Caco-2 (cell line): ENCODE results near the gene ZNF768. TPM values are rescaled to one million over a fixed set of nuclear protein-coding genes. Genes with fewer than 3 reads are reported as not detected.
A peak's percentile ranks its signal among the peaks of the same experiment; 100 is the strongest.

Source experiments
- BruUV-seq: library from RNA; stranded (reverse); fragments of 400-500 nt; replicated peaks from 2 replicates; lab custom pipeline; 2021; lab: Mats Ljungman, UMichigan
- CTCF ChIA-PET: fragments of 300-600 bp; sonication (Branson Sonifier 250); formaldehyde crosslinking; loops from one replicate; lab custom pipeline; 2022; ENCODE audit warnings: antibody characterized with exemption; lab: Charles Lee
- POLR2A ChIA-PET: fragments of 300-600 bp; sonication (Branson Sonifier 250); formaldehyde crosslinking; loops from one replicate; lab custom pipeline; 2022; ENCODE audit warnings: antibody characterized with exemption; lab: Charles Lee
- DNase-seq, 2 experiments: peaks; one replicate each; pipeline versions ENCODE4 v3.0.0 to v3.0.0-alpha.2; 2020 to 2022
- H3K27me3 ChIP-seq: replicated peaks from 2 replicates; pipeline ENCODE4 v1.6.0; 2011; ENCODE audit warnings: low read length; ENCODE audit not compliant: control insufficient read depth, insufficient read depth
- H3K36me3 ChIP-seq: 2 replicates; pipeline ENCODE4 v1.5.1; 2011; ENCODE audit warnings: low read length; ENCODE audit not compliant: control insufficient read depth, insufficient read depth
- H3K4me1 ChIP-seq: fragments of 250-450 bp; sonication (Bioruptor Pico); 2 replicates; pipeline ENCODE4 v1.5.1; 2020; ENCODE audit warnings: mild to moderate bottlenecking
- H3K4me3 ChIP-seq: 2 replicates; pipeline ENCODE4 v1.5.1; 2011; ENCODE audit warnings: low read depth, mild to moderate bottlenecking, control low read depth, low read length
- H3K9me3 ChIP-seq: fragments of 250-450 bp; sonication (Bioruptor Pico); 2 replicates; pipeline ENCODE4 v1.5.1; 2020; ENCODE audit warnings: mild to moderate bottlenecking, moderate library complexity
- H3K27ac Mint-ChIP-seq: one replicate; pipeline ENCODE4 v1.8.0; 2022; ENCODE audit warnings: mixed read lengths; ENCODE audit not compliant: unreplicated experiment
- H3K27me3 Mint-ChIP-seq: one replicate; pipeline ENCODE4 v1.8.0; 2022; ENCODE audit warnings: mixed read lengths; ENCODE audit not compliant: insufficient read depth, unreplicated experiment
- H3K36me3 Mint-ChIP-seq: one replicate; pipeline ENCODE4 v1.8.0; 2022; ENCODE audit warnings: mild to moderate bottlenecking, mixed read lengths; ENCODE audit not compliant: insufficient read depth, unreplicated experiment
- H3K4me1 Mint-ChIP-seq: one replicate; pipeline ENCODE4 v1.8.0; 2022; ENCODE audit warnings: low read depth, mixed read lengths; ENCODE audit not compliant: unreplicated experiment
- H3K4me3 Mint-ChIP-seq: one replicate; pipeline ENCODE4 v1.8.0; 2022; ENCODE audit warnings: mild to moderate bottlenecking, moderate library complexity, mixed read lengths; ENCODE audit not compliant: unreplicated experiment
- H3K9me3 Mint-ChIP-seq: one replicate; pipeline ENCODE4 v1.8.0; 2022; ENCODE audit warnings: mixed read lengths; ENCODE audit not compliant: unreplicated experiment
- CTCF ChIP-seq, 2 experiments: fragments of 200-600 bp in 1 of 2; IDR thresholded peaks; 1 replicate in 1 of 2; 2 replicates in 1 of 2; pipeline versions ENCODE4 v1.5.1 to v1.8.0; 2011 to 2022; ENCODE audit warnings: antibody characterized with exemption in 1 of 2, control low read depth in 1 of 2, inconsistent platforms in 1 of 2, low read depth in 1 of 2, low read length in 1 of 2, mild to moderate bottlenecking in 1 of 2, moderate library complexity in 1 of 2; ENCODE audit not compliant: insufficient read depth in 1 of 2, severe bottlenecking in 1 of 2, unreplicated experiment in 1 of 2
- intact Hi-C: fragments of 100-400 bp; cut with micrococcal nuclease; formaldehyde crosslinking; loops from one replicate; pipeline ENCODE4 v1.10.0; 2022; ENCODE audit not compliant: unreplicated experiment
- total RNA-seq: library from RNA; stranded (reverse); gene quantifications from 2 replicates; pipeline ENCODE4 v1.2.3, GENCODE V29; 2022

The ZNF768 gene
- total RNA-seq, 1 experiment from 2014 or later = 30.3 TPM

GRCh38 chr16:30521873-30522641 is 4.3 kb downstream of the ZNF768 start:
- CTCF ChIA-PET = interaction anchor here (0.5 to 1.1 kb wide), 3 partner anchors 14 to 92 kb away, joined by 3 to 7 read pairs (median 4); partner anchors contain the start of gene DCTPP1
- intact Hi-C loops = loop anchor here (10.0 kb wide), 1 partner anchor 133 kb away; the partner anchor contains the start of genes FBRS and PRR14
- BruUV-seq = no TSS peak

GRCh38 chr16:30521476-30521872 is 4.9 kb downstream of the ZNF768 start:
- H3K4me1 ChIP-seq = peaks cover 15% of the 10 kb centered on the region
- no peaks in the 10 kb centered on the region for H3K9me3 Mint-ChIP-seq
- TF ChIP-seq CTCF (IDR thresholded peaks at IDR 0.05; ENCODE audit: insufficient read depth in 1 of 2, low read depth in 1 of 2, low read length in 1 of 2, severe bottlenecking in 1 of 2, unreplicated experiment in 1 of 2) = no peak
- DNase-seq = no peak
- H3K4me1 Mint-ChIP-seq = peaks cover 8% of the 10 kb centered on the region
- intact Hi-C loops = loop anchor here (10.0 kb wide), 1 partner anchor 133 kb away; the partner anchor contains the start of genes FBRS and PRR14
- BruUV-seq = no TSS peak
- no peaks in the 10 kb centered on the region for H3K27me3 ChIP-seq
- CTCF ChIA-PET = interaction anchor here (1.1 kb wide), 1 partner anchor 14 kb away, joined by 4 read pairs; no protein-coding TSS in a partner anchor
- no peak overlapping the region for H3K4me3 ChIP-seq
- H3K4me3 Mint-ChIP-seq = no peak overlapping the region
- H3K27ac Mint-ChIP-seq = no peak overlapping the region
- H3K36me3 Mint-ChIP-seq = peaks cover 12% of the 10 kb centered on the region
- POLR2A ChIA-PET = no interaction called here
- H3K27me3 Mint-ChIP-seq = no peaks in the 10 kb centered on the region
- no peaks in the 10 kb centered on the region; the same call in 1 of the 2 replicates for H3K36me3 ChIP-seq
- H3K9me3 ChIP-seq = no peaks in the 10 kb centered on the region

More at GRCh38 chr16:30521873-30522641, 4.3 kb downstream of the ZNF768 start:
- Mint-ChIP-seq H3K9me3 (no peaks in the 10 kb centered on the region), H3K36me3 (peaks cover 15% of the 10 kb centered on the region), H3K27me3 (no peaks in the 10 kb centered on the region), H3K27ac (peak overlapping the region; percentile 5), H3K4me1 (peaks cover 8% of the 10 kb centered on the region), H3K4me3 (peak overlapping the region; percentile 0)
- H3K4me1 ChIP-seq = peaks cover 15% of the 10 kb centered on the region
- no peak for TF ChIP-seq CTCF (IDR thresholded peaks at IDR 0.05; ENCODE audit: insufficient read depth in 1 of 2, low read depth in 1 of 2, low read length in 1 of 2, severe bottlenecking in 1 of 2, unreplicated experiment in 1 of 2)
- H3K27me3 ChIP-seq = no peaks in the 10 kb centered on the region
- H3K4me3 ChIP-seq = no peak overlapping the region
- peak; percentile 44 to 58 for DNase-seq
- H3K9me3 ChIP-seq = no peaks in the 10 kb centered on the region
- POLR2A ChIA-PET = no interaction called here
- H3K36me3 ChIP-seq = no peaks in the 10 kb centered on the region; the same call in 1 of the 2 replicates

- peaks cover 3% of the 10 kb centered on the region for H3K36me3 Mint-ChIP-seq
- peaks cover 8% of the 10 kb centered on the region for H3K4me1 Mint-ChIP-seq
- no peaks in the 10 kb centered on the region for H3K9me3 Mint-ChIP-seq
- H3K27me3 ChIP-seq = no peaks in the 10 kb centered on the region
- TF ChIP-seq CTCF (IDR thresholded peaks at IDR 0.05; ENCODE audit: insufficient read depth in 1 of 2, low read depth in 1 of 2, low read length in 1 of 2, severe bottlenecking in 1 of 2, unreplicated experiment in 1 of 2) = no peak
- H3K4me3 ChIP-seq = no peak overlapping the region
- no peaks in the 10 kb centered on the region for H3K36me3 ChIP-seq
- ChIA-PET POLR2A (no interaction called here), CTCF (interaction anchor here (0.7 kb wide), 1 partner anchor 1977 kb away, joined by 4 read pairs; no protein-coding TSS in a partner anchor)
- H3K4me1 ChIP-seq = peaks cover 15% of the 10 kb centered on the region
- no peak overlapping the region for H3K27ac Mint-ChIP-seq
- no peaks in the 10 kb centered on the region for H3K9me3 ChIP-seq
- no peak for DNase-seq
- H3K27me3 Mint-ChIP-seq = no peaks in the 10 kb centered on the region
- no peak overlapping the region for H3K4me3 Mint-ChIP-seq
- intact Hi-C loops = loop anchor here (10.0 kb wide), 1 partner anchor 135 kb away; the partner anchor contains the start of genes FBRS and PRR14
- BruUV-seq = no TSS peak
Measured at GRCh38 chr16:30519120-30520049, 7.0 kb downstream of the ZNF768 start.
